Astrocyte (in vitro differentiated cells and primary cell): ENCODE measurements around the gene CD109. TPM values are rescaled to one million over a fixed set of nuclear protein-coding genes. Genes with fewer than 3 reads are reported as not detected.

Experiments used
- DNase-seq: peaks from one replicate; pipeline ENCODE4 v3.0.0-alpha.2; 2010; ENCODE audit warnings: low read depth
- FAIRE-seq: peaks from 2 replicates; lab custom pipeline; 2011; peaks lifted over from hg19 to GRCh38; lab: Jason Lieb, UNC
- H2AFZ ChIP-seq: 2 replicates; pipeline ENCODE4 v1.6.0; 2012; ENCODE audit warnings: low read depth, low read length, inconsistent platforms
- H3K27ac ChIP-seq: 2 replicates; pipeline ENCODE4 v1.5.1; 2011; ENCODE audit warnings: low read depth, low read length, inconsistent platforms
- H3K27me3 ChIP-seq: 2 replicates; pipeline ENCODE4 v1.6.0; 2011; ENCODE audit warnings: low read length, inconsistent platforms; ENCODE audit not compliant: insufficient read depth
- H3K36me3 ChIP-seq: 2 replicates; pipeline ENCODE4 v1.5.1; 2011; ENCODE audit warnings: low read length, inconsistent platforms; ENCODE audit not compliant: insufficient read depth
- H3K4me1 ChIP-seq: 2 replicates; pipeline ENCODE4 v1.5.1; 2011; ENCODE audit warnings: low read length, inconsistent platforms; ENCODE audit not compliant: insufficient read depth
- H3K4me2 ChIP-seq: 2 replicates; pipeline ENCODE4 v1.6.0; 2012; ENCODE audit warnings: low read length, inconsistent platforms
- H3K4me3 ChIP-seq: 2 replicates; pipeline ENCODE4 v1.5.1; 2011; ENCODE audit warnings: low read depth, mild to moderate bottlenecking, low read length, inconsistent platforms; ENCODE audit not compliant: insufficient read depth
- H3K79me2 ChIP-seq: 2 replicates; pipeline ENCODE4 v1.6.0; 2012; ENCODE audit warnings: mild to moderate bottlenecking, low read length, inconsistent platforms; ENCODE audit not compliant: insufficient read depth
- H3K9ac ChIP-seq: 2 replicates; pipeline ENCODE4 v1.6.0; 2012; ENCODE audit warnings: mild to moderate bottlenecking, low read length, inconsistent platforms
- H3K9me3 ChIP-seq: 2 replicates; pipeline ENCODE4 v1.5.1; 2012; ENCODE audit warnings: low read depth, mild to moderate bottlenecking, low read length, inconsistent platforms; ENCODE audit not compliant: insufficient read depth
- H4K20me1 ChIP-seq: 2 replicates; pipeline ENCODE4 v1.6.0; 2012; ENCODE audit warnings: low read length, inconsistent platforms; ENCODE audit not compliant: insufficient read depth
- H3K27ac Mint-ChIP-seq: one replicate; pipeline ENCODE4 v1.8.0; 2021; ENCODE audit warnings: mild to moderate bottlenecking, mixed read lengths; ENCODE audit not compliant: unreplicated experiment
- H3K27me3 Mint-ChIP-seq: one replicate; pipeline ENCODE4 v1.8.0; 2021; ENCODE audit warnings: low read depth, mixed read lengths; ENCODE audit not compliant: unreplicated experiment
- H3K36me3 Mint-ChIP-seq: one replicate; pipeline ENCODE4 v1.8.0; 2021; ENCODE audit warnings: low read depth, mixed read lengths; ENCODE audit not compliant: unreplicated experiment
- H3K4me1 Mint-ChIP-seq: one replicate; pipeline ENCODE4 v1.8.0; 2021; ENCODE audit warnings: low read depth, mixed read lengths; ENCODE audit not compliant: unreplicated experiment
- H3K4me3 Mint-ChIP-seq: one replicate; pipeline ENCODE4 v1.8.0; 2021; ENCODE audit warnings: mild to moderate bottlenecking, moderate library complexity, mixed read lengths; ENCODE audit not compliant: unreplicated experiment
- H3K9me3 Mint-ChIP-seq: one replicate; pipeline ENCODE4 v1.8.0; 2021; ENCODE audit warnings: mild to moderate bottlenecking, mixed read lengths; ENCODE audit not compliant: unreplicated experiment
- CTCF ChIP-seq: IDR thresholded peaks from 2 replicates; pipeline ENCODE4 v1.5.1; 2011; ENCODE audit warnings: low read depth, mild to moderate bottlenecking, inconsistent platforms, low read length, moderate library complexity; ENCODE audit not compliant: insufficient read depth
- EZH2 ChIP-seq: IDR thresholded peaks from 2 replicates; pipeline ENCODE4 v1.6.1; 2012; ENCODE audit warnings: mild to moderate bottlenecking, low read length, inconsistent platforms; ENCODE audit not compliant: insufficient read depth
- total RNA-seq: library from RNA; stranded (reverse); gene quantifications from 2 replicates; pipeline ENCODE4 v1.2.1, GENCODE V29; 2021

The CD109 gene
- total RNA-seq, 1 donor from 2014 or later, result 18.3 TPM

GRCh38 chr6:73857341-73857890 is 161.4 kb downstream of the CD109 start:
- FAIRE-seq (no peak), DNase-seq (no peak)
- no peaks in the 10 kb centered on the region for H3K9me3 Mint-ChIP-seq

GRCh38 chr6:73858376-73858775 is 162.4 kb downstream of the CD109 start:
- H3K9me3 Mint-ChIP-seq, result no peaks in the 10 kb centered on the region
- Histone ChIP-seq H3K4me2 (no peak overlapping the region), H3K27me3 (no peaks in the 10 kb centered on the region), H3K27ac (no peak overlapping the region), H3K79me2 (no peaks in the 10 kb centered on the region), H3K36me3 (no peaks in the 10 kb centered on the region), H4K20me1 (no peaks in the 10 kb centered on the region), H2AFZ (no peak overlapping the region), H3K9me3 (no peaks in the 10 kb centered on the region), H3K4me1 (no peaks in the 10 kb centered on the region), H3K4me3 (no peak overlapping the region), H3K9ac (no peak overlapping the region)
- FAIRE-seq (no peak), DNase-seq (no peak)
- TF ChIP-seq CTCF, result no peak
- no peak for TF ChIP-seq EZH2
- no peak overlapping the region for H3K4me3 Mint-ChIP-seq
- H3K4me1 Mint-ChIP-seq, result no peaks in the 10 kb centered on the region
- H3K27ac Mint-ChIP-seq, result no peak overlapping the region
- no peaks in the 10 kb centered on the region for H3K36me3 Mint-ChIP-seq
- H3K27me3 Mint-ChIP-seq, result no peaks in the 10 kb centered on the region

More at GRCh38 chr6:73857341-73857890, 161.4 kb downstream of the CD109 start:
- Mint-ChIP-seq H3K4me1 (no peaks in the 10 kb centered on the region), H3K27me3 (no peaks in the 10 kb centered on the region), H3K36me3 (no peaks in the 10 kb centered on the region), H3K27ac (no peak overlapping the region), H3K4me3 (no peak overlapping the region)
- Histone ChIP-seq H3K79me2 (no peaks in the 10 kb centered on the region), H3K4me2 (no peak overlapping the region), H3K36me3 (no peaks in the 10 kb centered on the region), H3K9me3 (no peaks in the 10 kb centered on the region), H3K4me1 (no peaks in the 10 kb centered on the region), H3K27ac (no peak overlapping the region), H2AFZ (no peak overlapping the region), H3K9ac (no peak overlapping the region), H3K27me3 (no peaks in the 10 kb centered on the region), H4K20me1 (no peaks in the 10 kb centered on the region), H3K4me3 (no peak overlapping the region)
- TF ChIP-seq EZH2 (no peak), CTCF (no peak)

GRCh38 chr6:73860303-73860702 is 164.3 kb downstream of the CD109 start:
- no peak overlapping the region for H3K27ac ChIP-seq
- H3K36me3 Mint-ChIP-seq, result no peaks in the 10 kb centered on the region
- no peak overlapping the region for H3K4me3 ChIP-seq
- no peak overlapping the region for H3K4me3 Mint-ChIP-seq
- no peak overlapping the region for H3K9ac ChIP-seq
- H3K9me3 ChIP-seq, result no peaks in the 10 kb centered on the region
- FAIRE-seq, result peak; percentile 39
- no peaks in the 10 kb centered on the region for H3K27me3 Mint-ChIP-seq
- no peaks in the 10 kb centered on the region for H3K4me1 Mint-ChIP-seq
- H3K9me3 Mint-ChIP-seq, result no peaks in the 10 kb centered on the region
- no peaks in the 10 kb centered on the region for H4K20me1 ChIP-seq
- no peak overlapping the region for H3K27ac Mint-ChIP-seq
- no peaks in the 10 kb centered on the region for H3K79me2 ChIP-seq
- H3K36me3 ChIP-seq, result no peaks in the 10 kb centered on the region
- no peak overlapping the region for H3K4me2 ChIP-seq
- no peak for TF ChIP-seq CTCF
- no peaks in the 10 kb centered on the region for H3K4me1 ChIP-seq
- DNase-seq, result no peak
- no peak overlapping the region for H2AFZ ChIP-seq
- H3K27me3 ChIP-seq, result no peaks in the 10 kb centered on the region
